ENCODE results near the gene EFHD2.
"Not testable (repeated sequence)": the region's sequence is repeated elsewhere in the genome, so short reads cannot be mapped to it uniquely, and the experiment has no call there.

Gene EFHD2

GRCh38 chr1:15425958-15426357 is 16.3 kb downstream of the EFHD2 start:
- H3K4me3 Mint-ChIP-seq: no peak overlapping the region
- DNase-seq: no peak

GRCh38 chr1:15426492-15427279 is 17.0 kb downstream of the EFHD2 start:
- Mint-ChIP-seq H3K9me3 (no peaks in the 10 kb centered on the region), H3K4me3 (no peak overlapping the region), H3K27me3 (no peaks in the 10 kb centered on the region), H3K36me3 (peaks cover 15 to 31% of the 10 kb centered on the region in 2 donors), H3K27ac (peak overlapping the region; percentile 84), H3K4me1 (peaks cover 0 to 6% of the 10 kb centered on the region in 2 donors)
- DNase-seq (no peak), ATAC-seq (replicated peaks) (no peak)

More at GRCh38 chr1:15425958-15426357, 16.3 kb downstream of the EFHD2 start:
- H3K27me3 Mint-ChIP-seq: no peaks in the 10 kb centered on the region
- H3K4me1 Mint-ChIP-seq: peaks cover 3 to 7% of the 10 kb centered on the region in 2 donors
- peak overlapping the region; percentile 84 for H3K27ac Mint-ChIP-seq
- no peaks in the 10 kb centered on the region for H3K9me3 Mint-ChIP-seq
- peaks cover 23 to 39% of the 10 kb centered on the region in 2 donors for H3K36me3 Mint-ChIP-seq
- no peak for ATAC-seq (replicated peaks)

- peaks cover 14 to 30% of the 10 kb centered on the region in 2 donors for H3K36me3 Mint-ChIP-seq
- no peaks in the 10 kb centered on the region for H3K27me3 Mint-ChIP-seq
- ATAC-seq (replicated peaks) (no peak), DNase-seq (no peak)
- no peaks in the 10 kb centered on the region for H3K9me3 Mint-ChIP-seq
- H3K4me1 Mint-ChIP-seq: peaks cover 0 to 5% of the 10 kb centered on the region in 2 donors
- no peak overlapping the region for H3K27ac Mint-ChIP-seq
- no peak overlapping the region for H3K4me3 Mint-ChIP-seq
Measured at GRCh38 chr1:15427280-15427666, 17.6 kb downstream of the EFHD2 start.

GRCh38 chr1:15428252-15428651 is 18.6 kb downstream of the EFHD2 start:
- DNase-seq; H3K9me3 Mint-ChIP-seq; H3K4me1 Mint-ChIP-seq; H3K27me3 Mint-ChIP-seq; ATAC-seq (replicated peaks); H3K4me3 Mint-ChIP-seq: not testable (repeated sequence)
- H3K27ac Mint-ChIP-seq: peak overlapping the region; percentile 42
- peaks cover 14 to 33% of the 10 kb centered on the region in 2 donors for H3K36me3 Mint-ChIP-seq

- Mint-ChIP-seq H3K9me3 (no peaks in the 10 kb centered on the region), H3K4me3 (no peak overlapping the region), H3K27me3 (no peaks in the 10 kb centered on the region), H3K27ac (no peak overlapping the region), H3K36me3 (peaks cover 14 to 33% of the 10 kb centered on the region in 2 donors), H3K4me1 (peaks cover 0 to 5% of the 10 kb centered on the region in 2 donors)
- DNase-seq (no peak), ATAC-seq (replicated peaks) (no peak)
Measured at GRCh38 chr1:15428815-15429435, 19.2 kb downstream of the EFHD2 start.

GRCh38 chr1:15429701-15430149 is 20.0 kb downstream of the EFHD2 start:
- no peak overlapping the region for H3K27ac Mint-ChIP-seq
- ATAC-seq (replicated peaks): no peak
- H3K4me3 Mint-ChIP-seq: no peak overlapping the region
- no peaks in the 10 kb centered on the region for H3K9me3 Mint-ChIP-seq
- H3K4me1 Mint-ChIP-seq: peaks cover 0 to 3% of the 10 kb centered on the region in 2 donors
- no peak for DNase-seq
- H3K27me3 Mint-ChIP-seq: no peaks in the 10 kb centered on the region
- H3K36me3 Mint-ChIP-seq: peaks cover 14 to 27% of the 10 kb centered on the region in 2 donors

GRCh38 chr1:15430787-15431570 is 21.3 kb downstream of the EFHD2 start:
- no peaks in the 10 kb centered on the region for H3K9me3 Mint-ChIP-seq
- H3K4me3 Mint-ChIP-seq: no peak overlapping the region
- peaks cover 13 to 25% of the 10 kb centered on the region in 2 donors for H3K36me3 Mint-ChIP-seq
- ATAC-seq (replicated peaks) (peak; percentile 81 to 85), DNase-seq (peak; percentile 44)
- no peak overlapping the region for H3K27ac Mint-ChIP-seq
- H3K27me3 Mint-ChIP-seq: no peaks in the 10 kb centered on the region
- H3K4me1 Mint-ChIP-seq: peaks cover 0 to 3% of the 10 kb centered on the region in 2 donors

GRCh38 chr1:15431571-15431948 is 21.9 kb downstream of the EFHD2 start:
- peak overlapping the region; percentile 31 for H3K27ac Mint-ChIP-seq
- H3K9me3 Mint-ChIP-seq: no peaks in the 10 kb centered on the region
- H3K27me3 Mint-ChIP-seq: no peaks in the 10 kb centered on the region
- ATAC-seq (replicated peaks) (peak in 1 of 2 donors; percentile 3), DNase-seq (no peak)
- no peak overlapping the region for H3K4me3 Mint-ChIP-seq
- peaks cover 7 to 20% of the 10 kb centered on the region in 2 donors for H3K36me3 Mint-ChIP-seq
- H3K4me1 Mint-ChIP-seq: no peaks in the 10 kb centered on the region

GRCh38 chr1:15432324-15432723 is 22.6 kb downstream of the EFHD2 start:
- ATAC-seq (replicated peaks) (no peak), DNase-seq (no peak)
- H3K9me3 Mint-ChIP-seq: no peaks in the 10 kb centered on the region
- no peaks in the 10 kb centered on the region for H3K27me3 Mint-ChIP-seq
- no peaks in the 10 kb centered on the region for H3K4me1 Mint-ChIP-seq
- no peak overlapping the region for H3K27ac Mint-ChIP-seq
- H3K36me3 Mint-ChIP-seq: peaks cover 7 to 14% of the 10 kb centered on the region in 2 donors
- no peak overlapping the region for H3K4me3 Mint-ChIP-seq

- ATAC-seq (replicated peaks) (no peak), DNase-seq (no peak)
- H3K9me3 Mint-ChIP-seq: no peaks in the 10 kb centered on the region
- peaks cover 1 to 5% of the 10 kb centered on the region in 2 donors for H3K36me3 Mint-ChIP-seq
- H3K27ac Mint-ChIP-seq: peak overlapping the region; percentile 20
- H3K4me1 Mint-ChIP-seq: no peaks in the 10 kb centered on the region
- H3K27me3 Mint-ChIP-seq: no peaks in the 10 kb centered on the region
- H3K4me3 Mint-ChIP-seq: no peak overlapping the region
Measured at GRCh38 chr1:15433471-15433870, 23.8 kb downstream of the EFHD2 start.

- not testable (repeated sequence) for H3K4me1 Mint-ChIP-seq; ATAC-seq (replicated peaks); H3K27me3 Mint-ChIP-seq; H3K36me3 Mint-ChIP-seq; H3K9me3 Mint-ChIP-seq; H3K27ac Mint-ChIP-seq; DNase-seq; H3K4me3 Mint-ChIP-seq
Measured at GRCh38 chr1:15434739-15435138, 25.1 kb downstream of the EFHD2 start.

- H3K4me1 Mint-ChIP-seq: no peaks in the 10 kb centered on the region
- no peaks in the 10 kb centered on the region for H3K27me3 Mint-ChIP-seq
Measured at GRCh38 chr1:15435239-15436077, 25.8 kb downstream of the EFHD2 start.

GRCh38 chr1:15436881-15437442 is 27.3 kb downstream of the EFHD2 start:
- Mint-ChIP-seq H3K27ac (no peak overlapping the region), H3K9me3 (no peaks in the 10 kb centered on the region), H3K36me3 (peaks cover 0 to 3% of the 10 kb centered on the region in 2 donors), H3K4me1 (no peaks in the 10 kb centered on the region), H3K27me3 (peaks cover 0 to 7% of the 10 kb centered on the region in 2 donors), H3K4me3 (no peak overlapping the region)
- ATAC-seq (replicated peaks): no peak
- DNase-seq: no peak

More at GRCh38 chr1:15435239-15436077, 25.8 kb downstream of the EFHD2 start:
- ATAC-seq (replicated peaks): no peak
- no peak for DNase-seq
- peaks cover 0 to 3% of the 10 kb centered on the region in 2 donors for H3K36me3 Mint-ChIP-seq
- H3K4me3 Mint-ChIP-seq: no peak overlapping the region
- H3K9me3 Mint-ChIP-seq: no peaks in the 10 kb centered on the region
- no peak overlapping the region for H3K27ac Mint-ChIP-seq

Measured in stimulated activated naive B cell treated with anti-CD40 and anti-IgM and Interleukin-4, amounts not matched to agents 10 μg/mL and 1 μg/mL and 100 μg/mL, for 72 hours (primary cell).